DMS153 treated with DMSO at 0.1 percent for 48 hours (cell line): ENCODE data around the gene DUSP10.
A peak's percentile ranks its signal among the peaks of the same experiment; 100 is the strongest.

Experiments used
- DNase-seq: peaks from one replicate; lab custom pipeline; 2025; ENCODE audit not compliant: unreplicated experiment; lab: John Stamatoyannopoulos, UW

Gene DUSP10

DNA sequence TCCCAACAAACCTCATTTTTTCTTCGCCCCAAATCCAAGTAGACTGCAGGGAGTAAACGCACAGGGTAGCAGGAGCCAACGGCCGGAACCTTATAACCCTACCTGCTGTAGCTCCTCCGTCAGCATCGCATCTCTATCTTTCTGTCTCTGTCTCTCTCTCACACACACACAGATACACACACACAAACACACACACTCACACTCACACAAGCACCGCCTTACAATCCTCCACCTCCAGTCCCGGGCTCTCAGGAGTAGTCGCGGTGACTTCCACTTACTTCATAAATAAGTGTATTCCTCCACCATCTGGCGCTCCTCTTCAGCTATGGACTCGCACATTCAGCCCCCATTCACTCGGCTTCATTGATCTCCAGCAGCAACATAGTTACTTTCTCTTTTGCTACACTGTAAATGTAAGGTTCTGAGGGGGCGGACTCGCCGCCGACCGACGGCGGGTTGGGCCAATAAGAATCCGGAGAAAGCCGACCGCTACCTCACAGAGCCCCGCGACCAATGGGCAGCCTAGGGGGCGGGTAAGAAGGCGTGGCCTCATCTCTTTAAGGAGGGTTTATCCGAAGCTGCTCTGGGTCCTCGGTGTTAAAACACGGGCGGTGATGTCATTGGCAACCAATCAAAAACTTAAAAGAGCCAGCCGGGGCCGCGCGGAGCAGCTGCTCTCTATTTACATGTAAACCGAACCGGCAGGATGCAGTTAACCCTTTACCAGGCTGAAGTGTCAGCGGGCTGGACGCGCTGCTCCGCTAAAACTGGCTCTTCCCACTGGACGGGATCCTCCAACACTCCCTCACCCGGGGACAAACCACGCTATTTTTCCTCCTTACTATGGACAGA, at the start of gene DUSP10:
DUSP10 (minus strand) TSS at position 387 of the 852 bp plus-strand sequence. CDS start 2,345 bp downstream, outside the sequence.
- peak; percentile 100 for DNase-seq

- DNase-seq: no peak
Observed at GRCh38 chr1:221788466-221788865, 46.6 kb upstream of the DUSP10 start.

DNA sequence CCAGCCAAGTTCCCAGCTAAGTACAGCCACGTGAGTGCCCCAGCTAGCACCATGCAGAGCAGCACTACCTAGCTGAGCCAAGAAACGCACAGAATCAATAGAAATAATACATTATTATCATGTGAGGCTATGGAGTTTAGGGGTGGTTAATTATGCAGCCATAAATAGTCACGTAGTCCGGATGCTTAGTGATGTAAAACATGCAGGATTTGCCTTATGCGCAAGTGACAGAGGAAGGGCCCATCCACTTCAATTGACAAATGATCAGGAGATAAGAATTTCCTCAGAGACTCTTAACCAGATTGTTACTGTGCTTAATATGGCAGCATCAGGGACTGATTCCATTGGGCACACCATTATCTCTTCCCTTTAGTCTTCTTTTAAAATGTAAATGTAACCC, 44.8 kb upstream of the DUSP10 start:
- no peak for DNase-seq

DNA sequence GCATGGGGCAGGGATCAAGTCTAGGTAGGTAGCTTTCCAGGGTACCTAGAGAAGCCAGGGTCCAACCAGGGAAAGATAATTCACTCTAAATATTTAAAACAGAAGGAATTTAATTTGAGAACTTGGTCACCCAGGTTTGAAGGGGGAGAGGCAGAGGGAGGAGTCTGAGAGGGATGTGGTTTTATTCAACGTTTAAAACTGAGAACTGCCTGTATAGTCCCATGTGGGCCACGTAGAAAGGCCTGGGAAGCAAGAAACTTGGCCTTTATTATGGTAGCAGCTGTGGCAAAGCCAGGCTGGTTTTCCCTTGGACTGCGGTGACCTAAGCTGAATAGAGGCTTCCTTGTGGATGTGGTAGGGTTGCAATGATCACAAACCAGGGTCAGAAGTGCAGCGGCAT, 42.0 kb upstream of the DUSP10 start:
- no peak for DNase-seq

DNA sequence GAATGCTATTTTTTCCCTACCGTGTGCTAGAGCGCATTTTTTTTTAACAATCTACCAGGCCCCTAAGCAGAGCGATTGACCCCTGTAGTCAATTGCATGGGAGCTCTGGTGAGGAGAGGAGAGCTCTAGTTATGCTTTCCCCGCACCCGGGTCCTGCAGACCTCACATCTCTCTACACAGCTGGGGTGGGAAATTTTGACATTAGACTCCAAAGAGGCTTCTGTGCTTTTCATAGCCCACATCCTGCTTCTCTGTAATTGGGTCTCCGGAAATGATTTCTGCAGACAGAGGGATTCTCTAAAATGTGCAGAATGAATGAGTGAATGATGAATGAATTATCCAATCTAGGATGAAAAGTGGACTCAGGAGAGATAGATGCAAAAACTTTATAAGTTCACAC, 41.5 kb upstream of the DUSP10 start:
- DNase-seq: no peak

GRCh38 chr1:221782970-221783369, 41.1 kb upstream of the DUSP10 start:
- no peak for DNase-seq

GRCh38 chr1:221782477-221782876, 40.6 kb upstream of the DUSP10 start:
- no peak for DNase-seq

GRCh38 chr1:221781102-221781755, 39.3 kb upstream of the DUSP10 start:
- no peak for DNase-seq

DNA sequence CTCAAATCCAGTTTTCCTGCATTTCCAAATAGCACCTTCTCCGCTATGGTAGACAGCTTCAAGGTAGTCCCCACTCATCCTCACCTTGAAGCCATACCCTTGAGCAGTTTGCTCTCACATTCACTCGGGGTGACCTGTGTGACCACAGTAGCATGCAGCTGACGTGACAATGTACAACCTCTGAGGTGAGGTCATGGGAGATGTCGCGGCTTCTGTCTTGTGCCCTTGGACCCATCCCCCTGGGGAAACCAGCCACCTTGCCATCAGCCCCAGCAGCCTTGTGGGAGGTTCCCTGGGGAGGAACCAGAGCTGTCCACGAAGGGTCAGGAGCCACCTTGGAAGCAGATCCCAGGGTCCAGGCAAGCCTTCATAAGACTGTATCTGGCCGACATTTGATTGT, 38.3 kb upstream of the DUSP10 start:
- no peak for DNase-seq

- no peak for DNase-seq
Observed at GRCh38 chr1:221779771-221780170, 37.9 kb upstream of the DUSP10 start.

GRCh38 chr1:221778535-221779142, 36.8 kb upstream of the DUSP10 start:
- DNase-seq: no peak

DNA sequence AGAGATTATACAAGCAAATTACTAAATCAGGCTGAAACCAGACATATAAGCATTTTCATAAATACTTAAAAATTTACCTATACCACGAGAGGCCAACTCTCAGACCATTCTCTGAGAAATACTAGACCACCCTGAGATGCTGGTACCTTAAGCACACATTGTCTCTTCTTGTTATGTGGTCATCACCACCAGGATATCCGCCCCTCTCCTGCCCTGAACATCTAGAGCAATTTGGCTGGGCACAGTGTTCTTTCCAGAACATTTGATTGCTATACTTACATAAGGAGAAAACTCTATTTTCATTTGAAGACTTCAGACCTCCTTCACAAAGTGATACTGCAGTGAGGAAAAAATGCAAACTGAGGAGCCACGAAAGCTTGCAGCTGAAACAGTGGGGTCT, 36.2 kb upstream of the DUSP10 start:
- no peak for DNase-seq

DNA sequence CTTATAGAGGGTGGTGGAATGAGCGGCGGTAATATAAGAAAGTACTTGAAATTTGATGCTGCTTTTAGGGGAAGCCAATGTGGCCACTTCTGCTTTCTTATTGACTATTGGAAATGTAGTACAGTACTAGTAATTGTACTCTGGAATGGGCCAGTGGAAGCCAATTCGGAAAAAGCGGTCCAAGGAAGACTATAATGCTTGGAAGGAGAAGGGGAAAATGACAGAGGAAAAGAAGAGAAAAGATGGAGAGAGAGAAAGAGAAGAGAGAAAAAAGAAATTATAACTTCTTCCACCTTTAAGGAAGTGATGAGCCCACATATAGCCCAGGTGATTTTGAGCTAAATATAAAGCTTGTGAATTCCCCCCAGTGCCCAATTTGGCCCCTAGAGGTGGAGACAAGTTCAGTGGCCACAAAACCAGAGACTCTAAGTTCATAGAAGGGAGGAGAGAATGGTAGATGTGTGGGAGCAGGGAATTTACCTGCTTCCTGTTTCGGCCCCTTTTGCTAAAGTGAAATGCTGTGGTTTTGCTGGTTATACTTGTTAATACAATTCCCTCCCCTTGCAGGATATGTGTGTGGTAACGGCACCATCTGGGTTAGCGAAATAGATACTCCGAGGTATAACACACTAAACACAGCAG, 35.7 kb upstream of the DUSP10 start:
- no peak for DNase-seq

- no peak for DNase-seq
Observed at GRCh38 chr1:221776495-221777301, 34.8 kb upstream of the DUSP10 start.

GRCh38 chr1:221775206-221775605, 33.3 kb upstream of the DUSP10 start:
- DNase-seq: no peak

- no peak for DNase-seq
Observed at GRCh38 chr1:221774054-221774842, 32.4 kb upstream of the DUSP10 start.

DNA sequence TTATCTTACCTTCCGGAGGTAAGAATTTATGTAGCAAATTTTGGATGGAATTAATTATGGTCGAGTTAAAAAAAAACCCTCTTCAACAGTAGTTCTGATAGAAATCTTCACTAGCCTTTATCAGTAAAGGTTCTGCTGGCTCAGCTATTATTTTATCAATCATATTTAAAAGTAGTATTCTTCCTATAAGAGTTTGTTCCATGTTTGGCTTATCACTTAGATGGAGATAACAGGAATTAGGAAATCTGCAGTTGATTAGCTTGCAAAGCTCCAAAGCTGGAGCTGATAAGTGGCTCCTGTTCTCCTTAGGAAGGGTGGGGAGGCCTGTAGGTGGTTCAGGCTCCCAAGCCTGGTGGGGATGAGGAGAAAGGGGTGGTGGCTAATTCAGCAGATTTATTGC, 31.5 kb upstream of the DUSP10 start:
- no peak for DNase-seq

- no peak for DNase-seq
Observed at GRCh38 chr1:221772117-221772516, 30.2 kb upstream of the DUSP10 start.

DNA sequence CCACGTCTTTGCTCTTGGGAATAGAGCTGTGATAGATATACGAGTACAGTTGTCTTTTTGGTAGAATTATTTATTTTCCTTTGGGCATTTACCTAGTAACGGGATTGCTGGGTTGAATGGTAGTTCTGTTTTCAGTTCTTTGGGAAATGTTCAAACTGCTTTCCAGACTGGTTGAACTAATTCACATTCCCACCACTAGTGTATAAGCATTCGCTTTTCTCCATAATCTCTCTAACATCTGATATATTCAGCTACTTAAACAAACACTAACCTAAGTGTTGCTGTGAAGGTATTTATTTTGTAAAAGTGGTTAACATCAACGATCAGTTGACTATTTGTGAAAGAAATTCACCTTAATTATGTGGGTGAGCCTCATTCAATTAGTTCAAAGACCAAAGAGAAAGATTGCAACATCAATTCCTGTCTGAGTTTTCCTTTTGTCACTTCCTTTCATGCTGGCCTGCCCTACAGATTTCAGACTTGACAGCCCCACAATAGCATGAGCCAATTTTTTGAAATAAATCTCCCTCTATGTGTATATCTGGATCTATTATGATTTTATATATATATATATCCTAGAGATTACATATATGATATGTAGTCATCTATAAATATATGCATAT, 26.7 kb upstream of the DUSP10 start:
- DNase-seq: no peak

DNA sequence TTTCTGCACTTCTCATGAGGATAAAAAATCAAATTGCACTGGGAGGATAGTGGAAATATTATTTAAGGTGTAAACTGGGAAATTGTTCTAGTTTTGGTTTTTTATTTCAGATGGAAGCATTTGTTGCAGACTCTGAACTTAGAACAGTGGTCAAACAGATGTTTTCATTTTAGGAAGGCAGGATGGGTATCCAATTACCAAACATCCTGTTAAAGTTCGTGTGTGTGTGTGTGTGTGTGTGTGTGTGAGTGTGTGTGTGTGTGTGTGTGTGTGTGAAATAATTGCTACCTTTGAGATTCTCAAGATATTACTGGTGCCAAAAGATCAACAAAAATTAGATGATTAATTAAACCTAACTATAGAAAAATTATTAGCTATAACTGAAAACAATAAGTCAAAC, 24.3 kb upstream of the DUSP10 start:
- DNase-seq: no peak
